HCT116 (cell line): ENCODE measurements around the gene LILRA2. TPM values are rescaled to one million over a fixed set of nuclear protein-coding genes. Genes with fewer than 3 reads are reported as not detected.

ENCODE experiments used
- ATAC-seq: fragments of 200-7000 bp; cut with Tn5 transposase; 2 replicates; pipeline ENCODE4 v1.9.1; 2020; ENCODE audit warnings: mild to moderate bottlenecking, moderate library complexity
- BruUV-seq: library from RNA; stranded (reverse); fragments of 400-500 nt; replicated peaks from 2 replicates; lab custom pipeline; 2021; lab: Mats Ljungman, UMichigan
- CTCF ChIA-PET: fragments of 300-600 bp; sonication (Branson Sonifier 250); formaldehyde crosslinking; loops from one replicate; lab custom pipeline; 2021; ENCODE audit warnings: antibody characterized with exemption; lab: Charles Lee
- POLR2A ChIA-PET: fragments of 300-600, 350-600 bp; sonication (Branson Sonifier 250); formaldehyde crosslinking; loops from one replicate; lab custom pipeline; 2021; ENCODE audit warnings: antibody characterized with exemption; lab: Charles Lee
- RAD21 ChIA-PET, 2 experiments: fragments of 300-600 bp; sonication (Branson Sonifier 250); formaldehyde crosslinking; loops; one replicate each; lab custom pipeline; 2023; ENCODE audit warnings: low total read pairs in 2 of 2; ENCODE audit not compliant: uncharacterized antibody in 2 of 2, unreplicated experiment in 2 of 2, low non-redundant PET in 1 of 2; lab: Charles Lee
- DNase-seq: peaks from one replicate; pipeline ENCODE4 v3.0.0-alpha.2; 2010; ENCODE audit warnings: low read depth, low spot score
- H2AFZ ChIP-seq: fragments of 200-600 bp; shearing (Covaris generic), sonication (generic); 2 replicates; pipeline ENCODE4 v1.6.1; 2017; ENCODE audit warnings: low read depth, mixed run types, mixed read lengths, antibody characterized with exemption, low read length; ENCODE audit not compliant: poor library complexity, severe bottlenecking
- H3K27ac ChIP-seq: 2 replicates; pipeline ENCODE4 v1.5.1; 2012; ENCODE audit warnings: low read depth, low read length
- H3K27me3 ChIP-seq: fragments of 200-600 bp; sonication (generic); 2 replicates; pipeline ENCODE4 v1.6.1; 2016; ENCODE audit warnings: mixed run types, low read length, mixed read lengths; ENCODE audit not compliant: insufficient read depth
- H3K36me3 ChIP-seq, 2 experiments: fragments of 200-500 bp in 1 of 2; fragments of 200-600 bp in 1 of 2; sonication (Bioruptor generic) in 1 of 2; sonication (generic) in 1 of 2; 2 replicates each; pipeline versions ENCODE4 v1.5.1 to v1.6.1; 2014 to 2016; ENCODE audit warnings: low read length in 2 of 2, inconsistent platforms in 1 of 2, mixed read lengths in 1 of 2, mixed run types in 1 of 2; ENCODE audit not compliant: insufficient read depth in 2 of 2, control insufficient read depth in 1 of 2
- H3K4me1 ChIP-seq, 2 experiments: fragments of 200-600 bp in 1 of 2; sonication (generic) in 1 of 2; 2 replicates each; pipeline versions ENCODE4 v1.5.1 to v1.6.1; 2012 to 2017; ENCODE audit warnings: low read length in 2 of 2, inconsistent platforms in 1 of 2, mild to moderate bottlenecking in 1 of 2, mixed read lengths in 1 of 2, mixed run types in 1 of 2, moderate library complexity in 1 of 2; ENCODE audit not compliant: insufficient read depth in 2 of 2, control insufficient read depth in 1 of 2
- H3K4me2 ChIP-seq: fragments of 200-600 bp; sonication (generic); 2 replicates; pipeline ENCODE4 v1.6.1; 2017; ENCODE audit warnings: mixed run types, low read length, mixed read lengths
- H3K4me3 ChIP-seq, 2 experiments: fragments of 200-600 bp in 1 of 2; sonication (generic) in 1 of 2; replicated peaks in 1 of 2; 2 replicates each; pipeline ENCODE4 v1.5.1; 2011 to 2016; ENCODE audit warnings: low read length in 2 of 2, control low read depth in 1 of 2, low read depth in 1 of 2, mild to moderate bottlenecking in 1 of 2, mixed read lengths in 1 of 2, mixed run types in 1 of 2
- H3K79me2 ChIP-seq: fragments of 200-600 bp; sonication (generic); 2 replicates; pipeline ENCODE4 v1.6.1; 2017; ENCODE audit warnings: mild to moderate bottlenecking, mixed run types, low read length, moderate library complexity, mixed read lengths; ENCODE audit not compliant: insufficient read depth
- H3K9ac ChIP-seq: fragments of 200-600 bp; sonication (generic); 2 replicates; pipeline ENCODE4 v1.6.1; 2016; ENCODE audit warnings: low read length, mixed read lengths
- H3K9me2 ChIP-seq: fragments of 200-600 bp; sonication (generic), shearing (Covaris generic); 2 replicates; pipeline ENCODE4 v1.6.1; 2017; ENCODE audit warnings: mixed run types, mild to moderate bottlenecking, moderate library complexity; ENCODE audit not compliant: insufficient read depth
- H3K9me3 ChIP-seq, 2 experiments: fragments of 200-500 bp in 1 of 2; fragments of 200-600 bp in 1 of 2; sonication (Bioruptor generic) in 1 of 2; sonication (generic) in 1 of 2; 2 replicates each; pipeline ENCODE4 v1.6.1; 2014 to 2017; ENCODE audit warnings: low read length in 2 of 2, mixed read lengths in 2 of 2, inconsistent platforms in 1 of 2, low read depth in 1 of 2, mild to moderate bottlenecking in 1 of 2, mixed run types in 1 of 2, moderate library complexity in 1 of 2; ENCODE audit not compliant: control insufficient read depth in 1 of 2, insufficient read depth in 1 of 2
- H4K20me1 ChIP-seq: fragments of 200-600 bp; sonication (generic), shearing (Covaris generic); 2 replicates; pipeline ENCODE4 v1.6.1; 2017; ENCODE audit warnings: mixed run types, mild to moderate bottlenecking, moderate library complexity; ENCODE audit not compliant: insufficient read depth
- CBX3 ChIP-seq: IDR thresholded peaks from 2 replicates; pipeline ENCODE4 v1.6.1; 2012; ENCODE audit warnings: low read depth
- CEBPB ChIP-seq: IDR thresholded peaks from 2 replicates; pipeline ENCODE4 v1.6.1; 2012; ENCODE audit warnings: low read depth
- EGR1 ChIP-seq: IDR thresholded peaks from 2 replicates; pipeline ENCODE4 v1.6.1; 2012; ENCODE audit warnings: low read depth
- ELF1 ChIP-seq: IDR thresholded peaks from 2 replicates; pipeline ENCODE4 v1.6.1; 2012; ENCODE audit warnings: low read depth, borderline replicate concordance
- EZH2 ChIP-seq: fragments of 200-600 bp; sonication (generic); IDR thresholded peaks from 2 replicates; pipeline ENCODE4 v1.6.1; 2017; ENCODE audit warnings: antibody characterized with exemption, mixed run types
- EZH2phosphoT487 ChIP-seq: fragments of 200-600 bp; IDR thresholded peaks from 2 replicates; pipeline ENCODE4 v1.6.1; 2018; ENCODE audit warnings: antibody characterized with exemption, borderline replicate concordance
- FOSL1 ChIP-seq: IDR thresholded peaks from 2 replicates; pipeline ENCODE4 v1.6.1; 2012; ENCODE audit warnings: low read depth
- JUND ChIP-seq: IDR thresholded peaks from 2 replicates; pipeline ENCODE4 v1.6.1; 2012
- POLR2A ChIP-seq: IDR thresholded peaks from 2 replicates; pipeline ENCODE4 v1.7.0; 2011; ENCODE audit warnings: borderline replicate concordance; ENCODE audit not compliant: insufficient read depth, insufficient read length; ENCODE audit errors: extremely low read depth
- POLR2AphosphoS5 ChIP-seq: IDR thresholded peaks from 2 replicates; pipeline ENCODE4 v1.6.1; 2011; ENCODE audit warnings: mild to moderate bottlenecking, low read depth, low read length, moderate library complexity
- RAD21 ChIP-seq: IDR thresholded peaks from 2 replicates; pipeline ENCODE4 v1.6.1; 2012; ENCODE audit warnings: low read depth, mild to moderate bottlenecking
- SIN3A ChIP-seq: IDR thresholded peaks from 2 replicates; pipeline ENCODE4 v1.6.1; 2012; ENCODE audit warnings: low read depth
- SP1 ChIP-seq: IDR thresholded peaks from 2 replicates; pipeline ENCODE4 v1.6.1; 2012; ENCODE audit warnings: low read depth
- SRF ChIP-seq: IDR thresholded peaks from 2 replicates; pipeline ENCODE4 v1.6.1; 2012; ENCODE audit warnings: low read depth
- YY1 ChIP-seq: IDR thresholded peaks from 2 replicates; pipeline ENCODE4 v1.6.1; 2011; ENCODE audit warnings: low read length, low read depth, moderate library complexity, mild to moderate bottlenecking; ENCODE audit not compliant: insufficient replicate concordance; ENCODE audit errors: extremely low read depth
- ZNF274 ChIP-seq: fragments of 200-500 bp; sonication (Bioruptor generic); IDR thresholded peaks from 2 replicates; pipeline ENCODE4 v1.6.1; 2014; ENCODE audit warnings: mild to moderate bottlenecking, low read depth, low read length, inconsistent platforms
- intact Hi-C: fragments of 100-400 bp; cut with micrococcal nuclease; formaldehyde crosslinking; loops from 2 replicates; pipeline ENCODE4 v1.10.0; 2022
- total RNA-seq: library from RNA; stranded (reverse); gene quantifications from one replicate; pipeline ENCODE4 v1.2.1, GENCODE V29; 2021; ENCODE audit not compliant: unreplicated experiment
- TF ChIP-seq, protein P1 (sequence below): IDR thresholded peaks from 2 replicates; pipeline ENCODE4 v1.6.1; 2012
- TF ChIP-seq, protein P2 (sequence below): IDR thresholded peaks from 2 replicates; pipeline ENCODE4 v1.6.1; 2012
- TF ChIP-seq, protein P3 (sequence below), 3 experiments: fragments of 200-600 bp in 1 of 3; sonication (generic) in 1 of 3; IDR thresholded peaks in 2 of 3; conservative IDR thresholded peaks in 1 of 3; 2 replicates each; pipeline ENCODE4 v1.5.1; 2012 to 2017; ENCODE audit warnings: low read depth in 2 of 3, low read length in 2 of 3, antibody characterized with exemption in 1 of 3, borderline replicate concordance in 1 of 3, control low read depth in 1 of 3, mild to moderate bottlenecking in 1 of 3, mixed read lengths in 1 of 3, mixed run types in 1 of 3, moderate library complexity in 1 of 3; ENCODE audit not compliant: insufficient read depth in 1 of 3
- TF ChIP-seq, protein P4 (sequence below): IDR thresholded peaks from 2 replicates; pipeline ENCODE4 v1.6.1; 2012; ENCODE audit warnings: low read depth

LILRA2 gene
- total RNA-seq, 1 experiment from 2014 or later: not detected

DNA sequence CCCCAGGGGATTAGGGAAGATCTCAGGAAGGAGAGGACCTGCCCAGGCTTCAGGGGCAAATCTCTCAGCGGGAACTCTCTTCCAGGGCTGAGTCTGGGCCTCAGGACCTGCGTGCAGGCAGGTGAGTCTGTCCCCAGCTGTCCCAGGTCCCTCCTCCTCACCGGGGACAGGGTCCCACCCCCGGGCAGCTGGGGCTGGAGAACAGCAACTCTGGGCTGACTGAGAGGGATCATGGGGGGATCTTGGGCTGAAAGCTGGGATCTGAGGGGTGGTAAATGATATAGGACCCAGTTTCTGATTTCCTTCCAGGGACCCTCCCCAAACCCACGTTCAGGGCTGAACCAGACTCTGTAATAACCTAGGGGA, 34.2 kb downstream of the LILRA2 start:
- TF ChIP-seq, protein P1, sequence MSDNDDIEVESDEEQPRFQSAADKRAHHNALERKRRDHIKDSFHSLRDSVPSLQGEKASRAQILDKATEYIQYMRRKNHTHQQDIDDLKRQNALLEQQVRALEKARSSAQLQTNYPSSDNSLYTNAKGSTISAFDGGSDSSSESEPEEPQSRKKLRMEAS: no peak
- no peak for TF ChIP-seq JUND
- no peak for TF ChIP-seq SRF
- no peak for TF ChIP-seq EGR1
- TF ChIP-seq SP1: no peak
- TF ChIP-seq, protein P2, sequence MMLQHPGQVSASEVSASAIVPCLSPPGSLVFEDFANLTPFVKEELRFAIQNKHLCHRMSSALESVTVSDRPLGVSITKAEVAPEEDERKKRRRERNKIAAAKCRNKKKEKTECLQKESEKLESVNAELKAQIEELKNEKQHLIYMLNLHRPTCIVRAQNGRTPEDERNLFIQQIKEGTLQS: no peak
- no peak for TF ChIP-seq FOSL1
- TF ChIP-seq, protein P3, sequence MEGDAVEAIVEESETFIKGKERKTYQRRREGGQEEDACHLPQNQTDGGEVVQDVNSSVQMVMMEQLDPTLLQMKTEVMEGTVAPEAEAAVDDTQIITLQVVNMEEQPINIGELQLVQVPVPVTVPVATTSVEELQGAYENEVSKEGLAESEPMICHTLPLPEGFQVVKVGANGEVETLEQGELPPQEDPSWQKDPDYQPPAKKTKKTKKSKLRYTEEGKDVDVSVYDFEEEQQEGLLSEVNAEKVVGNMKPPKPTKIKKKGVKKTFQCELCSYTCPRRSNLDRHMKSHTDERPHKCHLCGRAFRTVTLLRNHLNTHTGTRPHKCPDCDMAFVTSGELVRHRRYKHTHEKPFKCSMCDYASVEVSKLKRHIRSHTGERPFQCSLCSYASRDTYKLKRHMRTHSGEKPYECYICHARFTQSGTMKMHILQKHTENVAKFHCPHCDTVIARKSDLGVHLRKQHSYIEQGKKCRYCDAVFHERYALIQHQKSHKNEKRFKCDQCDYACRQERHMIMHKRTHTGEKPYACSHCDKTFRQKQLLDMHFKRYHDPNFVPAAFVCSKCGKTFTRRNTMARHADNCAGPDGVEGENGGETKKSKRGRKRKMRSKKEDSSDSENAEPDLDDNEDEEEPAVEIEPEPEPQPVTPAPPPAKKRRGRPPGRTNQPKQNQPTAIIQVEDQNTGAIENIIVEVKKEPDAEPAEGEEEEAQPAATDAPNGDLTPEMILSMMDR (IDR thresholded peaks at IDR 0.05 in 2 of 3, conservative IDR thresholded peaks at IDR 0.05 in 1 of 3; ENCODE audit: borderline replicate concordance in 1 of 3, insufficient read depth in 1 of 3, low read depth in 2 of 3, low read length in 2 of 3): no peak
- TF ChIP-seq RAD21: no peak
- no peak for TF ChIP-seq SIN3A
- TF ChIP-seq YY1: no peak
- TF ChIP-seq ZNF274: no peak
- no peak for TF ChIP-seq EZH2
- no peak for TF ChIP-seq POLR2AphosphoS5
- TF ChIP-seq, protein P4, sequence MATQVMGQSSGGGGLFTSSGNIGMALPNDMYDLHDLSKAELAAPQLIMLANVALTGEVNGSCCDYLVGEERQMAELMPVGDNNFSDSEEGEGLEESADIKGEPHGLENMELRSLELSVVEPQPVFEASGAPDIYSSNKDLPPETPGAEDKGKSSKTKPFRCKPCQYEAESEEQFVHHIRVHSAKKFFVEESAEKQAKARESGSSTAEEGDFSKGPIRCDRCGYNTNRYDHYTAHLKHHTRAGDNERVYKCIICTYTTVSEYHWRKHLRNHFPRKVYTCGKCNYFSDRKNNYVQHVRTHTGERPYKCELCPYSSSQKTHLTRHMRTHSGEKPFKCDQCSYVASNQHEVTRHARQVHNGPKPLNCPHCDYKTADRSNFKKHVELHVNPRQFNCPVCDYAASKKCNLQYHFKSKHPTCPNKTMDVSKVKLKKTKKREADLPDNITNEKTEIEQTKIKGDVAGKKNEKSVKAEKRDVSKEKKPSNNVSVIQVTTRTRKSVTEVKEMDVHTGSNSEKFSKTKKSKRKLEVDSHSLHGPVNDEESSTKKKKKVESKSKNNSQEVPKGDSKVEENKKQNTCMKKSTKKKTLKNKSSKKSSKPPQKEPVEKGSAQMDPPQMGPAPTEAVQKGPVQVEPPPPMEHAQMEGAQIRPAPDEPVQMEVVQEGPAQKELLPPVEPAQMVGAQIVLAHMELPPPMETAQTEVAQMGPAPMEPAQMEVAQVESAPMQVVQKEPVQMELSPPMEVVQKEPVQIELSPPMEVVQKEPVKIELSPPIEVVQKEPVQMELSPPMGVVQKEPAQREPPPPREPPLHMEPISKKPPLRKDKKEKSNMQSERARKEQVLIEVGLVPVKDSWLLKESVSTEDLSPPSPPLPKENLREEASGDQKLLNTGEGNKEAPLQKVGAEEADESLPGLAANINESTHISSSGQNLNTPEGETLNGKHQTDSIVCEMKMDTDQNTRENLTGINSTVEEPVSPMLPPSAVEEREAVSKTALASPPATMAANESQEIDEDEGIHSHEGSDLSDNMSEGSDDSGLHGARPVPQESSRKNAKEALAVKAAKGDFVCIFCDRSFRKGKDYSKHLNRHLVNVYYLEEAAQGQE: no peak
- TF ChIP-seq ELF1: no peak
- no peak for TF ChIP-seq CEBPB
- TF ChIP-seq POLR2A: no peak
- TF ChIP-seq CBX3: no peak
- TF ChIP-seq EZH2phosphoT487: no peak
- TF ChIP-seq, all 23 proteins: peak for 0
- Histone ChIP-seq H3K4me2 (no peak overlapping the region), H3K9me2 (no peaks in the 10 kb centered on the region), H4K20me1 (no peaks in the 10 kb centered on the region), H3K27me3 (peaks cover 35% of the 10 kb centered on the region), H3K36me3 (no peaks in the 10 kb centered on the region), H3K27ac (no peak overlapping the region), H2AFZ (no peak overlapping the region), H3K4me3 (no peak overlapping the region), H3K9me3 (no peaks in the 10 kb centered on the region), H3K79me2 (no peaks in the 10 kb centered on the region), H3K9ac (no peak overlapping the region), H3K4me1 (no peaks in the 10 kb centered on the region)
- ChIA-PET CTCF (no interaction called here), POLR2A (no interaction called here), RAD21 (no interaction called here)
- intact Hi-C loops: no loop called here
- no TSS peak for BruUV-seq
- DNase-seq: no peak
- ATAC-seq: no peak
